Stimulated activated naive CD8-positive, alpha-beta T cell treated with anti-CD3 and anti-CD28 coated beads, Interleukin-15, Interleukin-2, amounts not matched to agents 100 U/mL and 50 U/mL, for 24 hours (primary cell): ENCODE measurements around the gene IL32.
"Not testable (repeated sequence)": the region's sequence is repeated elsewhere in the genome, so short reads cannot be mapped to it uniquely, and the experiment has no call there.

ENCODE experiments used
- ATAC-seq: fragments of 150-1000 bp; cut with Tn5 transposase; one replicate; pipeline ENCODE4 v1.10.0; 2021
- DNase-seq: peaks from one replicate; pipeline ENCODE4 v3.0.0; 2021

IL32 gene

GRCh38 chr16:3070608-3071111 lies 5.2 kb downstream of the IL32 start:
- ATAC-seq (no peak), DNase-seq (no peak)

DNA sequence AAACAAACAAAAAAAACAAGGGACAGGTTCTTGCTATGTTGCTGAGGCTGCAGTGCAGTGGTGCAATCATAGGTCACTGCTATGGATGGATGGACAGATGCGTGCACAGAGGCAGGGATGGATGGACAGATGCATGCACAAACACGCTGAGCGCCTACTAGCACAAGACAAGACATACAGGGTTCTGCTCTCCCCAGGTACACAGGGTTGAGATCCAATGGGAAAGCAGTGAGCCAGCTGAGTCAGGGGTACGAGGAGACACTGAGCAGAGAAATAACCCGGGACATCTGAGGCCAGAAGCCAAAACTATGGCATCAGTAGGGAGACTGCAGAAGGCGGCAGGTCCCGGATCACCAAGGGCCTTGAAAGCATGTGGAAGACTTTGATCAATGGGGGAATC lies 6.2 kb downstream of the IL32 start:
- no peak for DNase-seq
- no peak for ATAC-seq

DNA sequence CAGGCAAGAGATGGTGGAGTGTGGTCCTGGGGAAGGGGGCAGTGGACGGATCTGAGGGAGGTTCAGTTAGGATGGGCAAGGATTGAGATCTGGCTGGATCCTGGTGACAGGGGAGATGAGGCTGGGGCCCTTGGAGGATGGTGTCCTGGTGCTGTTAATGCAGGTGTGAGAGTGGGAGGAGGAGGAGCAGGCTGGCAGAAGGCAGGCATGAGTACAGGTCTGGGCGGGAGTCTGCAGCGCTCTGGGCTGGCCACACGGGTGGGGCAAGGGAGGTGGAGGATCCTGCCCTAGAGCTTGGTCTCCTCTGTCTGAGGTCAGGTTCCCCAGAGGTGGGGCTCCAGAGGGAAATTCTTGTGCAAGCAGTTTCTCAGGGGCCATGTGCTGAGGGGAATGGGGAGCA lies 6.7 kb downstream of the IL32 start:
- peak; percentile 11 for ATAC-seq
- not testable (repeated sequence) for DNase-seq

- ATAC-seq, result peak; percentile 22
- not testable (repeated sequence) for DNase-seq
Measured at GRCh38 chr16:3072576-3073263, 7.3 kb downstream of the IL32 start.

DNA sequence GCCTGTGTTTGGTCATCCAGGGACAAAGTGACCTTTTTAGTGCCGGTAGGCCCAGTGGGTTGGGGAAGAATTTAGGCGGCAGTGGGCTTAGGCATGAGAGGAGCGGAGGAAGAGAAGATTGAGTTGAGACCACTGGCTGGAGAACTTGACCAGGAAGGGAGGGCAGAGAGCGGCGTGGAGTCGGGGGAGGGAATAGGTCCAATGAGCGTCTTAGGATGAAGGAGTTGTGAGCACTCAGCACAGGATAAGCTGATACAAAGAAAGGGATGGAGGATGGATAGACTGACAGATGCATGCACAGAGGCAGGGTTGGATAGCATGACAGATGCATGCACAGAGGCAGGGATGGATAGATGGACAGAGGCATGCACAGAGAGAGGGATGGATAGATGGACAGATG lies 8.0 kb downstream of the IL32 start:
- no peak for DNase-seq
- no peak for ATAC-seq

DNA sequence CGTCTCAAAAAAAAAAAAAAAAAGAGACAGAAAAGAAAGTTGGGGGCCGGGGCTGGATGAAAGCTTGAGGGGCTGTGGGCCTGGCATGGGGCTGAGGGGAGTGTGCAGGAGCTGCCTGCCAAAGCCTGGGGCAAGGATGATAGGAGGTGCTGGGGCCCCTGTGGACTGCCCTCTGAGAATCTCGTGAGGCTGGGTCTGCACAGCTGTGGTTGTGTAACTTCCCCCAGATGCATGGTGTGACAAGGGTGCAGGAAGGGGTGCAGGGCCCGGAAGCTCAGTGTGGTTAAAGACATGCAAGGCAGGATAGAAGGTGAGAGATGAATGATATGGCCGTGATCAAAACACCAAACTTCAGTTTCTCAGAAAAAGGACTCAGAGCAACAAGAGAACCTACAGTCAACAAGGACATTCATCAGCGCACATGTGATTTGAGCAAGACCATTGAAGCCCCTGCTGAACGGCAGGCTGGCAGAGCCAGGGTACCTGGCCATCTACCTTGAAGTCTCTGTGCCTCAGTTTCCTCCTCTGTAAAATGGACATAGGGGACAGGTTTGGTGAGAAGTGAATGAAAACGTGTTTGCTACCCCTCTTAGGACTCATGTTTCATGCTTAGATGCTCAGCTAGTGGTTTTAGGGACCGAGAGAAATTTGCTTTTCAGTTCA lies 9.6 kb downstream of the IL32 start:
- peak; percentile 74 for DNase-seq
- peak; percentile 88 for ATAC-seq

DNA sequence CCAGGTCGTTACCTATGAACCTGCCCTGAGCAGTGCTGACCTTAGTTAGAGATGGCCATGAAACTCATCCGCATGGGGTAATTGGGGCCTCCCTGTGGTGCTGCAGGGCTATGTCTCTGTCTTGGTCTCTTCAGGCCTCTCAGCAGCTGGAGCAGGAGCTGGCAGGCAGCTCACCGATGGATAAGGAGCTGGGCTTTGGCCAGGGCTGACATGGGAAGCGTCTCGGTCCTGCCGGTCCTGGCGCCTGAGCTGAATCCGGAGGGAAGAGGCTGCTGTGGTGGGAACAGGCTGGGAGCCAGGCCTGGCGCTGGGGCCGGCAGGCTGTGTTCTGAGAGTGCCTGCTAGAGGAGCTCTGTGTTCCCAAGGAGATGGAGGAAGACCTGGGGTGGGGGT lies 10.1 kb downstream of the IL32 start:
- DNase-seq (no peak), ATAC-seq (no peak)

GRCh38 chr16:3075946-3076345 lies 10.5 kb downstream of the IL32 start:
- not testable (repeated sequence) for ATAC-seq, DNase-seq

GRCh38 chr16:3076577-3076976 lies 11.1 kb downstream of the IL32 start:
- ATAC-seq (no peak), DNase-seq (no peak)

- DNase-seq (no peak), ATAC-seq (no peak)
Measured at GRCh38 chr16:3080024-3080423, 14.6 kb downstream of the IL32 start.

- not testable (repeated sequence) for ATAC-seq, DNase-seq
Measured at GRCh38 chr16:3081957-3082356, 16.5 kb downstream of the IL32 start.

DNA sequence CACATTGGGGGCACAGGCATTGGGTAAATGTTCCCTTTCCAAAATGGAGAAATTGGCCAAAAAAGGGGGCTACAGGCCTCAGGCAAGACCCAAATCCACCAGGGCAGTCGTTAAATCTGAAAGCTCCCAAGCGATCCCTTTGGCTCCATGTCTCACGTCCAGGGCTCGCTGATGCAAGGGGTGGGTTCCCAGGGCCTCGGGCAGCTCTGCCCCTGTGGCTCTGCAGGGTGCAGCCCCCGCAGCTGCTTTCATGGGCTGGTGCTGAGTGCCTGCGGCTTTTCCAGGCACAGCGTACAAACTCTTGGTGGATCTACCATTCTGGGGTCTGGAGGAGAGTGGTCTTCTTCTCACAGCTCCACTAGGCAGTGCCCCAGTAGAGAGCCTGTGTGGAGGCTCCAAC lies 18.0 kb downstream of the IL32 start:
- not testable (repeated sequence) for DNase-seq, ATAC-seq

DNA sequence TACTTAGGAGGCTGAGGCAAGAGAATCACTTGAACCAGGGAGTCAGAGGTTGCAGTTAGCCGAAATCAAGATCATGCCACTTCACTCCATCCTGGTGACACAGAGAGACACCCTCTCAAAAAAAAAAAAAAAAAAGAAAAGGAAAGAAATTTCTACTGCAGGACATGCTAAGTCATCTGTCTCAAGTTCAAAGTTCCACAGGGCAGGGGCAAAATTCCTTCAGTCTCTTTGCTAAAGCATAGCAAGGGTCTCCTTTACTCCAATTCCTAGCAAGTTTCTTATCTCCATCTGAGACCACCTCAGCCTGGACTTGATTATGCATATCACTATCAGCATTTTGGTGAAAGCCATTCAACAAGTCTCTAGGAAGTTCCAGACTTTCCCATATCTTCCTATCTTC lies 19.1 kb downstream of the IL32 start:
- ATAC-seq (no peak), DNase-seq (no peak)

GRCh38 chr16:3084969-3085670 lies 19.7 kb downstream of the IL32 start:
- DNase-seq, result no peak
- ATAC-seq, result no peak

- ATAC-seq, result no peak
- DNase-seq, result no peak
Measured at GRCh38 chr16:3085868-3086595, 20.6 kb downstream of the IL32 start.

DNA sequence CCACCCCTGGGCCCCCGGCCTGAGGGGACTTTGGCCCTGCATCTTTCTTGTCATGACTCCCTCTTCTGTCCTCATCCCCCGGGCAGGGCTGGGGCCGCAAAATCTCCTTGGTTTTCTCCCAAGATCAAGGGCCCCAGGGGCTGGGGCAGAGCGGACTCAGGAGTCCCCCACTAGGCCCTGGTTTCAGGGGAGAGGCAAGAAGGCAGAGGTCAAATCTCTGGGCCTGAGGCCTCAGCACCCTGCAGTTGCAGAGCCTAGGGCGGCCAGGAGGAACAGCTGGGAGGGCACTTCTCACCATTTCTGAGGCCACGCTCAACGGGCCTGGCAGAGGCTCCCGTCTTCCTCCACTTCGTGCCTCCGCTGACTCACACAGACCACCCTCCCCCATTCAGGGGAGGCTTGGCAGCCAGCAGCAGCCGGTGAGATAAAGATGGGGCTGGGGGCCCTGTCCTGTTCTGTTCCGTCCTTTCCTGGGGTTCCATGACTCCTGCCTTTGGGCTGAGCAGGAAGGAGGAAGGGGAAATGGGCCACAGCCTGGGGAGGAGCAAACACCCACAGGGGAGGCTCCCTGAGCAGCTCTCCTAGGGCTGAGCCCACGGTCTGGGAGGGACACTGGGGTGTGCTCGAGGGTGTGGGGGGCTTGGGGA lies 21.3 kb downstream of the IL32 start:
- ATAC-seq (peak; percentile 66), DNase-seq (no peak)

DNA sequence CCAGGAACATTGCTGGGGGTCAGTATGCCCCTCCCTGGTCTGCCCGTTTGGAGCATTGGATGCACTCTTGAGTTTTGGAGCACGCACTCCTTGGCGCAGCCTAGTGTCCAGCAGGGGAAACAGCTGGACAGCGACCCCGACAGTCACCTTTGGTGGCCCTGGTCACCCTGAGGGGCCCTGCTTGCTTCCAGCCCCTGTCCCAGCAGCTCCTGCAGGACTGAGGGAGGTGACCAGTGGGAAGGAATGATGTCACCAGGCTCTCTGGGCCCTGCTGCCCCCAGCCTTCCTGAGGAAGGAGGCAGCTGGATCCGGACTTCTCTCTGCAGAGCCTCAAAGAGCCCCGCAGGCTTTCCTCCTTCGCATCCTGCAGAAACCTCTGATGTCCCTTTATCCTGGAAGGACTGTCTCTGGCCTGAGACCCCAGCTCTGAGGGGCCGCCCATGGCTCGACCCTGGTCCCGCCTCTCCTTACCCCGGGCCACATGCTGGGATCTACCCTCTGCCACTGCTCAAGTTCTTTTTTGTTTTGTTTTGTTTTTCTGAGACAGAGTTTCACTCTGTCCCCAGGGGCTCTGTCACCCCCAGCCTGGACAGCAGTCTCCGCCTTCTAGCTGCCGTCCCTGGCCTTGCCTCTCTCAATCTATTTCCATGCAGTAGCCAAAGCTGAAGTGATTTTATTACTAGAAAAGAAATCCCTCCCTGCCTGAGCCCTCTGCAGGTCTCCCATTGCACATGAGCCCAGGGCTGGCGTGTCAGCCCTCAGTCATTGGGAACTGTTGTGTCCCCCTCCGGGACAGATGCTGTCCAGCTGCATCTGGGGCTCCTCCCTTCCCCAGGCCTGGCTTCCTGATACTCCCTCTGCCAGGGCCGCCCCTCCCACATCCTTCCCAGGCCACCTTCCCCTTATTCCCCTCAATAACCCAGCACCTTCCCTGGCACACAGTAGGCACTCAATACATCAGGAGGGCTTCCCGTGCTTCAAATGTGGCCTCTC lies 22.1 kb downstream of the IL32 start:
- ATAC-seq (no peak), DNase-seq (no peak)

GRCh38 chr16:3088450-3088849 lies 23.0 kb downstream of the IL32 start:
- ATAC-seq (no peak), DNase-seq (no peak)

- DNase-seq, result no peak
- ATAC-seq, result no peak
Measured at GRCh38 chr16:3088925-3089716, 23.7 kb downstream of the IL32 start.
